Right renal cortex interstitium (tissue), 3 donors: ENCODE measurements around the gene SPECC1. TPM values are rescaled to one million over a fixed set of nuclear protein-coding genes. Genes with fewer than 3 reads are reported as not detected.
"Not testable (repeated sequence)": the region's sequence is repeated elsewhere in the genome, so short reads cannot be mapped to it uniquely, and the experiment has no call there.

ENCODE experiments used
- DNase-seq, 3 donors: peaks; one replicate each; pipeline ENCODE4 v3.0.0-alpha.2; 2013; ENCODE audit warnings: low read depth in 3 of 3, low spot score in 2 of 3
- polyA plus RNA-seq, 3 donors: library from polyadenylated mRNA; unstranded; fragments of 120-200 nt; gene quantifications; one replicate each; pipeline ENCODE4 v1.2.1, GENCODE V29; 2013; ENCODE audit not compliant: insufficient read length in 3 of 3

SPECC1 gene
- polyA plus RNA-seq, 3 donors: 12.1 to 14.6 (median 14.2) TPM

DNA sequence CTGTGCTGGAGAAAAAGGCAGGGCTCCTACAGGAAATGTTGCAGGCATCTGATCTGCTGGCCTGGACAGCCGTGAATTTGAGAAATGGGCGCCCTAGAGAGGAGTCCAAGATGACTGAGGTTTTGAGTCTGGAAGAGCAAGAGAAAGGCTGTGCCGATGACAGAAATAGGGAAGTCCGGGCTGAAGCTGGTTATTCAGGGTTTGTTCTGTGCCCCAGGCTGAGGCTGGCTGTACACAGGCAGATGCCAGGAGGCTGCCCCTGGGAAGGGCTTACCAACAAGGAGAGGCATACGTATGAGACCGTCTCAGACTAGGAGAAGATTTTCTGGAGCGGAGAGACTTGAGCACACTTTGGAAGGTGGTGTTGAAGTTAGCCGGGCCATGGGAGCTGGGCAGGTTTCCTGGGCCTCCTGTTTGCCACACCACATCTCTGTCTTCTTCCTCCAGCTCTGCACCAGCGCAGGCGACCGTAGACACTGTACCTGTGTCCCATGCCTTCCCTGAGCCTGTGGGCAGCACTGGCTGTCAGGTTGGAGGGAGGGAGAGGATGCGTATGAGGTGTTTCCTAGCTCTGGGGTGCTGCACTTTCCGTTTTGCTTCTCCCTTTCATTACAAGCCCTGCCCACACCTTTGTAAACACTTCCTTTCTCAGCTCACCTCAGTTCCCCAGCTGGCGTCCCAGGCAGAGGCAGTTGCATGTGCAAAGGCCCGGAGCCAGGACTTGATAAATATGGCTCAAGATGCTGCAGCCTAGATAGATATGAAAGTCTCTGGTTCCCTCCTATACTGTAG is 80.8 kb downstream of the SPECC1 start:
- no peak for DNase-seq

DNA sequence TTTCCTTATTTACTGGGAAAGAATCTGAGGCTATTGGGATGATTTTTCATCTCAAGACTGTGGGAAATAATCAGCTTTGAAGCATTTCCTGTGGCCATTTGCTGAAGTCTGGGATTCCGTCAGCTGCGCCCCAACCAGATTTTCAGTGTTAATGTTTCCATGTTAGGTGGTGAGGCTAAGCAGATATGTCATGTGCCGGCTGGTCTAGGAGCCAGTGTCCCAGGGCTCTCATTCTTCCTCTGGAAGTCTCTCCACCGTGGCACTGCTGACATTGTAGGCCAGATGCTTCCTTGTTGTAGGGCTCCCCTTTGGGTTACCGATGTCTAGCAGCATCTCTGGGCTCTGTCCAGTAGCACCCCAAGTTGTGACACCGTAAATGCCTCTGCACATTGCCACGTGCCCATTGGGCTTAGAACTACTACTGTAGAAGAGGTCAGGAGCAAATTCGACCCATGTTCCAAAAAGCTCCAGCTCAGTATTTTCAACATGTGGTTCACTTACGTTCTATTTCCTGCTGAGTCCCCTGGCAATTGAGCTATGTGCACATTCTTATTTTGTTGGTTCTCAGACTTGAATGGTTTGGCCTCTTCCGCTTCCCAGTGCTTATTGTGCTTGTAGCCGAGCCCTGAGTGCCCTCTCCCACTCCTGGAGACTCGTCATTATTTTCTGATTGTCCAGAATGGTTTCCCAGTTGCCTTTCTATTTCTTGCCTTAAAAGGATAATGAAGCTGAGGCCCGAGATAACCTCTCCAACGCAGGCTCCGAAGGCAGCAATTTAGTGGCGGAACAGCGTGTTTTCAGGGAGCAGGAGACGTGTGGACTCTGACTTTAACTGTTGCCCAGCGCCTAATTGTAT is 82.2 kb downstream of the SPECC1 start:
- peak in 2 of 3 donors; percentile 10 to 32 for DNase-seq

DNA sequence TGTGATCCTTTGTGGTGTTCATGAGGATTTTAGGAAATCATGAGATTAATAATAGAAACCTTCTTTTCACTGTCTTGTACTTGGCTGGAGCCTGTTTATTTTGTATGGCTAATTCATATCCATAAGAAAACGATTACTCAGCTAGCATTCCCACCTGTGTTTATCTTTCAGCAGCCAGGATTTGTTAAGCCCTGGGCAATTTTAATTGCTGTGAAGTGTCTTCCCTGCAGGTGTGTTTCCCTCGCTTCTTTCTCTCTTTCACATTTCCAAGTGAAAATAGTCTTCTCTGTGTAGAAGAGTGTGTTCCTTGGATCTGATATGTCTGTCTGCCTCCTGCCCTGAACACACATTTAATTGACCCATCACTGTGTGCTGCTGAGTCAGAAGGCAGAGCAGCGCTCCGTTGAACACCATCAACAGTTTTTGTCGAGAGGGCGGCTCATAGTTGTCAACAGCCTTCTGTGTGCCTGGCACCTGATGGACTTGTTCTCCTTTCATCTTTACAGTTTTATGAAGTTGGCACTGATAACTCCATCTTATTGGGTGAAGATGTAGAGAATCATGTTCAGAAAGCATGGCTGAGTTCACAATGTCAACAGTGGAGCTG is 83.2 kb downstream of the SPECC1 start:
- DNase-seq: no peak

DNA sequence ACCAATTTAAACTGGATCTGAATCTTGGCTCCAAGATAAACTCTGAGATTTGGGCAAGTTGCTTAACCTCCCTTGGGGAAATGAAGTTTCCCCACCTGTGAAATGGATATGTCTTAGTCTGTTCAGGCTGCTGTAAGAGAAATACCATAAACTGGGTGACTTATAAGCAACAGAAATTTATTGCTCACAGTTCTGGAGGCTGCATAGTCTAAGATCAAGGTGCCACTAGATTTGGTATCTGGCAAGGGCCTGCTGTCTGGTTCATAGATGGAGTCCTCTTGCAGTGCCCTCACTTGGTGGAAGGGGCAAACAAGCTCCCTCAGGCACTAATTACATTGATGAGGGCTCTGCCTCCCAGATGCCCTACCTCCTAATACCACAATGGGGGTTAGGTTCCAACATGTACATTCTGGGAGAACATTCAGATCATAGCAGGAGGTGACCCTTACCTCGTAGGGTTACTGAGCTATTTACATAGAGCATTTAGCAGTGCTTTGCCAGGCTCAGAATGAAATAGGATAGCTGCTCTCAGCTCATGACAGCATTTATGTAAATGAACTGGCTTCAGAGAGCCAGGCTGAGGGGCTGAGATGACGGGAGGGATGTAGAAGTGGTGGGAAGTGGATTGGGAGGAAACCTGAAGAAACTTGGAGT is 83.9 kb downstream of the SPECC1 start:
- no peak for DNase-seq

DNA sequence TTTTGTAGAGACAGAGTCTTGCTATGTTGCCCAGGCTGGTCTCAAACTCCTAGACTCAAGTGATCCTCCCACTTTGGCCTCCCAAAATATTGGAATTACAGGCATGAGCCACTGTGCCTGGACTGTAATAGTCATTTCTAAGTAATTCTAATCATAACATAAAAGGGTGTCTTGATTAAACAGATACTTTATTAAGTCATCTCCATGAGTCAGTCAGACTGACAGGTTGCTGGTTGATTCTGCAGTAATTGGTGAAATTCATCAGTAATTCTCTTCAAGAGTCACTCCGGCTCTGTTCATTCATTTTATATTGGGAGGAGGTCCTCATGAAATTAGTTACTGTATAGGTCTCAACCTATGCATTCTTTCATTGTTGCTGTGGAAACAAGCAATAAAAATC is 85.6 kb downstream of the SPECC1 start:
- DNase-seq: no peak

DNA sequence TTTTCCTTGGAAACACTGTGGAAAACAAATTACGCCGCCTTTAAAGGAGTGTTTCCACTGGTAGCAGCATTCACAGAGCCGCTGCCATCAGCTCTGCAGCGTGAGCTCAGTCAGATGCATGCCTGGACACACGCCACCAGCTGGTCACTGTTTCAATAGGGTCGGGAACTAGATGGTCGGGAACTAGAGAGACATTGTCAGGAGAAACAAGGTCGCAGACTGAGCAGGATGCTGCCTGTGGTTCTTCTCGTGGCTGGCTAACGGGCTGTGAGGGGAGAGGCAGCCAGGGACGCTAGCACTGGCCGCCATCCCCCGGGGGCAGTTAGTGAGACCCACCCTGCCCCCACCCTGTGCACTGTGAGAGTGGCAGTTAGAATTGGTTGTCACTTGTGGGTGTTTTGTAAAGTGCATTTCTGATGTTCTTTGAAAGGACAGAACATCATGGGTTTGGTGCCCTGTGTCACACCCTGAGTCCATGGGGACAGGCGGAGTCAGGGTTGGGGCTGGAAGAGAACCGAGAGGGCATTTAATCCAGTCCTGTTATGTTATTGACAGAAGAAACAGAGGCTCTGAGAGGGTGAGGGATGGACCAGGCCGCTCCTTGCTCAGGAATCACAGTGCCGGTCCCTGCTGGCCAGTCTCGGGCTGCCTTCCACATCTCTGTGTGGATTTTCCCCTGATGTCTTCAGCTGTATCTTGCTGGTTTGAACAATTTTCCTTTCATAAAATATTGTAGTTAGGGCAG is 86.3 kb downstream of the SPECC1 start:
- DNase-seq: peak; percentile 48 to 64 (median 53)

DNA sequence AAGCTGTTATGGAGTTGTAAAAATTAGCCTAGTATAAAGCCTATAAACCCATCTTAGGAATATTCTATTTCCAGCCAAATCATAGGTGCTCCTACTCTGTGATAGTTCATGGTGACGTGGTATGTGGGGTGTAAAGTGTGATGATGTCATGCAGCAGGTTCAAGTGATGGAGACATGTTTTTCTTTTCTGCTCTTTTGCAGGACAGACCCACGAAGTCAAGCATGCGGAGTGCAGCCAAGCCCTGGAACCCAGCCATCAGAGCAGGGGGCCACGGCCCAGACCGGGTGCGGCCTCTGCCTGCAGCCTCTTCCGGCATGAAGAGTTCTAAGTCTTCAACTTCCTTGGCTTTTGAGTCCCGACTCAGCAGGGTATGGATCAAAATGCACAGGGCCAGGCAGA is 87.3 kb downstream of the SPECC1 start:
- no peak for DNase-seq

DNA sequence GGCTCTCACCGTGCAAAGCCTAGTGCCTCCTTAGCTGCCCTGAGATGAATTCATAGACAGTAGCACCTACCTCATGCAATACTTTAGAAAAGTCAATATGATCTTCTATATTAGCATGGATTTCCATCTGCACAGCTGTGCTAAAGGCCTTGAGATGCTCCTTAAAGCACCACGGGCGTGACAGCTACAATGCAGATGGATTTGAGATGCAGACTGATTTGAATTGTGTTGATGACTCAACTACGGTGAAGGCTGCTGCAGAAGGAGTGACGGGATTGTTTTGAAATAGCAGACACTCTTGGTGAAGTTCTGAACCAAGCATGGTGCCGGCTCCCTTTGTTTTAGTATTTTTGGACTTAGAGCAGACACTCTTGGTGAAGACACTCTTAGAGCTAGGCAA is 88.2 kb downstream of the SPECC1 start:
- no peak for DNase-seq

DNA sequence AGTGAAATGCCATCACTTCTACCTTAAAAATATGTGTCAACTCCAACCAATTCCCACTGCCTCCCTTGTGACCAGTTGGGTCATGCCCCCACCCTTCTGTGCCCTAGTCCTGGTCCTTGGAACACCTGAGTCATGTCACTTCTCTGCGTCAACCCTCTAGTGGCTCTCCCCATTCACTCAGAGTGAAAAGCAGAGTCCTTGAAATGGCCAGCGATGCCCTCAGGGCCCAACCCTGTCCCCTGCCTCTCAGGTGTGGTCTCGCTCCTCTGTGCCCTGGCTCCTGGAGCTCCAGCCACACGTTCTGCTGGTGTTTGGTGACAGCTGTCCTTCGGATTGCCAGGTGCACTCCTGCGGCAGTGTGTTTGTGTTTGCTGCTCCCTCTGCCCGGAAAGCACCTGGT is 89.2 kb downstream of the SPECC1 start:
- no peak for DNase-seq

DNA sequence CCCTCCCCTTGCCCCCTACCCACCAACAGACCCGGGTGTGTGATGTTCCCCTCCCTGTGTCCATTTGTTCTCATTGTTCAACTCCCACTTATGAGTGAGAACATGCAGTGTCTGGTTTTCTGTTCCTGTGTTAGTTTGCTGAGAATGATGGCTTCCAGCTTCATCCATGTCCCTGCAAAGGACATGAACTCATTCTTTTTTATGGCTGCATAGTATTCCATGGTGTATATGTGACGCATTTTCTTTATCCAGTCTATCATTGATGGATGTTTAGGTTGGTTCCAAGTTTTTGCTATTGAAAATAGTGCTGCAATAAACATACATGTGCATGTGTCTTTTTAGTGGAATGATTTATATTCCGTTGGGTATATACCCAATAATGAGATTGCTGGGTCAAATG is 91.6 kb downstream of the SPECC1 start:
- DNase-seq: not testable (repeated sequence)

DNA sequence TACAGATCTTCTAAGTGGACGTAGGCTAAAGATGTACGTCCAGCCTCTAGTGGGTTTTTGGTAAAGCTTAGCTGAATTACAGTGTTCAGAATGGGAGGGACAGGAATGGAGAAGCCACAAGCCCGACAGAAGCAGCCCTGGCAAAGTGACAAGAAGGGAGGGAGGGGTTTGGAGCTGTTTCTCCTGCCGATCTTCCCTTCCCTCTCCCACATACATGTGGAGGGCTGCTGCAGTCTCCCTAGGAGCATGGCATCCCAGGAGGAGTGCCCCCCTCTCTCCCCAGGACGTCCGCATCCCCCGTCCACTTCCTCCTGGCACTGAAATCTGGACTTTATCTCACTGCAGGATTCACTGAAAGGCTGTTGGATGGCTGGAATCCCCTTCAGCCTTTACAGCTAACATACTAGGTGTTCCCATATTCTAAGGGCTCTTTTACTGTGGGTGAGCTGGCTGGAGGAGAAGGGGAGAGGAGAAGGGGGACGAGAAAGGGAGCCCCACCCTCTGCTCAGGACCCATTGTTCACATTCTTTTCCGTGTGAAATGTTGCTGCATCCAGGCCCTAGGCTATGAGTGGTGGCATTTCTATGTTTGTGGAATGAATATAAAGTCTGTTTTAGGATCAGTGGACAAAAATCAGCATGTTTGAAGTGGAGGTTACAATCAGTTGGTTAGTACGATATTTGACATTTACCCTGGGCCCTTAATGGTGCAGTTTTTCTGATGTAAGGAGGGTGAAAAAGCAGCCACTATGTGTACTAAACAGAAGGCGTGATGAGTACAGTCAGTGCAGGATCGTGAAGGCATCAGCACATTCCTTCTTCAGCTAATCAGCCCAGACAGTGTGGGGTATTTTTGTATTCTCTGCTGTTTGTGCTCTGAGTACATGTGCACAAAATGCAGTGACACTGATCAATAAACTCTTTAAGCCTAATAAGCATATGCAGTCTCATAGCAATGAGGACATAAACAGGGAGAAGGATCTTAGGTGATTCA is 94.6 kb downstream of the SPECC1 start:
- DNase-seq: no peak

DNA sequence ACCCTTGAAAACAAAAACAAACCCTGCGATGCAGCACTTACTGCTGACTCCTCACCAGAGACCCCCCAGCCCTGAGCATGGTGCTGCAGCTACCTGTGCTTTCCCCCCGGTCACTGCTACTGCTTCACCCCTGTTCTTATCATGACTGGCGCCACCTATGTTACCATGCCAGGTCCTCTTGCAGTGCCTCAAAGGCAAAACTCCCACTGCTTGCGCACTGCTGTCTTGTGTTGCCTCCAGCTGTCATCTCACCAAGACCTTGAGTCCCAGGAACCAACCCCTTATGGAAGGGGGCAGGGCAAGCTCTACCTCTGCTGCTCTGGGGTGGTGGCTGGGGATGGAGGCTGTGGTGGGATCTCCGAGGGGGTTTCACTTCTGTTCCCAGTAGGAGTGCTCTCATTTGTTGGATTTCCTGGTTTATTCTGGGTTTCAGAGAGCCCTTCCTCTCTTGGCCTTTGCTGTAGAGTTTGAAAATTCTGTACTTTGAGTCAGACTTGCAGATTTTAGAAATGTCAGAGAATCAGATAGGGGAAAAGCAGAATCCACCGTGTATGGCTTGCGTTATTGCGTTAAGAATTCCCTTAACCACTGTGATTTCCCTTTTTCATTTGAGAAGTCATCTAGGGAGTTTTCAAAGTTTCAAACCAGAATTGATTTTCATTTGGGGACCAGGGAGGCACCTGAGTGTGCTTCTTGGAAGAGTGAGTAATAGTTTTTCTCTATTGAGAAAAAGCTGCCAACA is 96.6 kb downstream of the SPECC1 start:
- no peak for DNase-seq

DNA sequence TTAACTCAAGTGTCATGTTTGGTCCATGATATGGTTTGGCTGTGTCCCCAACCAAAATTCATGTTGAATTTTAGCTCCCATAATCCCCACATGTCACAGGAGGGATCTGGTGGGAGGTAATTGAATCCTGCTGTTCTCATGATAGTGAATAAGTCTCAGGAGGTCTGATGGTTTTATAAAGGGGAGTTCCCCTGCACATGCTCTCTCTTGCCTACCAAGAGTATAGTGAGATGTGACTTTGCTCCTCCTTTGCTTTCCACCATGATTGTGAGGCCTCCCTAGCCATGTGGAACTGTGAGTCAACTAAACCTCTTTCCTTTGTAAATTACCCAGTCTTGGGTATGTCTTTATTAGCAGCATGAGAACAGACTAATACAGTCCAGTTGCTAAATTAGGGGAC is 97.3 kb downstream of the SPECC1 start:
- not testable (repeated sequence) for DNase-seq

DNA sequence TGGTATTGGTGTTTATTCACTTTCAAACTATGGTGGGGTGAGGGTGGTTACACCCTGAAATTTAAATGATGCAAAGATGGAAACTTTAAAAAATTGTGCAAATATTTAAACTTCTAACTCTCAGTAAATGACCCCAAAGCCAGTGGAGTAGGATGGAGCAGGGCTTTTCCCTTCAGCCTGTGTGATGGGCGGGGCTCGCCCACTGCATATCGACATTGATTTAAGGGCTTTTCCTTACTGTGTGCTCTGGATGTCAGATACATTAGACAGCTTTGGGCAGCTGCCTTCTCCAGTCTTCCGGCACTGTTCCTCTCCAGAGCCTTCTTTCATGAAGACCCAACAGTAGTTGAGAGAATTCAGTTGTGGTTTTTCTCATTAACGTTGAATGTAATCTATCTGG is 99.9 kb downstream of the SPECC1 start:
- DNase-seq: no peak

DNA sequence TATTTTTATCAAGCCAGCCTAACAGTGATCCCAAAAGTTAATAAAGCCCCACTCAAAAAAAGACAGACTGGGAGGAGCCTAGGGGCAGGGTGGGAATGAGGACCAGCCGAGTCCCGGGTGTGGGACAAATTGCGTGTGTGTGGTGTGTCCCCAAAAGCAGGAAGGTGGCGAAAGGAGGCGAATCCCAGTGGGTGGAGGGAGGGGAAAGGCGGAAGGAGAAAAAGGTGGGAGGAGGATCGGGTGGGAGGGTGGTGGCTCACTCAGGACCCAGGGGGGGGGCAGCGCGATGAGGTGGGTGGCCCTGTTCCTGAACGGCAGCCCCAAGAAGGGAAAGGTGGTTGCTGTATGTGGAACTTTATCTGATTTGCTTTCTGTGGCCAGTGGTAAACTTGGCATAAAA is 102.4 kb downstream of the SPECC1 start:
- DNase-seq: no peak

DNA sequence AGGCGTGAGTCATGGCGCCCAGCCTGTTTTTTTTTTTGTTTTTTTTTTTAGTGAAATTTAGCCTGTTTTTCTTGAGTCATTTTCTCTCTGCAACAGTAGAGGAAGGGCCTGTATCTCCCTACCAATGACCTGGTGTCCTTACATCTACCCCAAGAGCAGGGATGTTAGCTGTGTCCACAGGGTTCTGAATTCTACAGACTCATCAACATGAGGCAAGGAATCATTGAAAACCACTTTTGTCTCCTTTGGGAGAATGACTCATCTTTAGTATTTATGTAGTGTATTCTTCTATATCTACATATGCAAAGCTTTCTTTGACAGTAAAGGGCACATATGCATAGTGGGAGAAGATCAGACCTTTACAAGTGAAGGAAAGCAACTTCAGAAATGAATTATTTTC is 105.3 kb downstream of the SPECC1 start:
- no peak for DNase-seq

DNA sequence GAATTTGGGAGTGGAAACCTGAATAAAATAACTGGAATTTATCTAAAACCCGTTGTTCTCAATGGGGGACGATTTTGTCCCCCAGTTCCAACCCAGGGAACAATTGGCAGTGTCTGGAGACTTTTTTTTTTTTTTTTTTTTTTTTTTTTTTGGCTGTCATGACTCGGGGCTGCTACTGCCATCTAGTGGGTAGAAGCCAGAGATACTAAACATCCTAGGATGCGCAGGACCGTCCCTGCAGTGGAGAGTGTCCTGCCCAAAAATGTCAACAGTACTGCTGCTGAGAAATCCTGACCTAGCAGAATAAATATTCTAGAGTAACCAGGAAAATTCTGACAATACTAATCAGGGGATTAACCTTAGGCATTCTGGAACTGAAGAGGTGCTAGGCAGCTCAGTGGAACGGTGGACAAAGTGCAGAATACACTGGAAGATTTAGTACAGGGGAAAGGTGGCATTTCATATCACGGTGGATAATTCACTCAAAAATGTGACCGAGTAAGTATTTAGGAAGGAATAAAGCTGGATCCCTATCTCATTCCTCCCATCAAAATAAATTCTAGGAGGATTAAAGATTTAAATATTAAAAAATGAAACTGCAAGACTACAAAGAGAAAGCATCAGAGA is 107.6 kb downstream of the SPECC1 start:
- DNase-seq: peak in 1 of 3 donors; percentile 51

DNA sequence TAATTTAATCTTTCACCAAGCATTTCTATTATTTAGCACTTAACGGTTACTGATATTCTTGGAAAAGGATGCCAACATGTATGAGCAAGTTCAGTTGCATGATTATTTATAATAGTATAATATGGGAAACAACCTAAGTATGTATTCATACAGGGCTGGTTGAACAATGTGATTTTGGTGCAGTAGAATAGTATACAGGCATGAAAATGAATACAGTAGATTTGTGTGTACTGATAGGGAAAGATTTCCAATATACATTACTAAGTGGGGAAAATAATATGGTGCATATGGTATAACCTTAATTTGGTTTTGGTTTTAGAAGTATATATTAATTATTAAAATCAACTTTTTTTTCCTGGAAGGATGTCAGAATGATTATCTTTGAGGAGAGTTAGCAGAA is 109.1 kb downstream of the SPECC1 start:
- no peak for DNase-seq
